Activated B cell treated with CpG ODN at 0.5 μM for 24 hours (primary cell): ENCODE data around the gene GRM7. TPM values are rescaled to one million over a fixed set of nuclear protein-coding genes. Genes with fewer than 3 reads are reported as not detected.

Experiments
- ATAC-seq: fragments of 200-7000 bp; cut with Tn5 transposase; one replicate; pipeline ENCODE4 v1.10.0; 2021; ENCODE audit warnings: low read depth, mild to moderate bottlenecking, moderate library complexity
- CTCF ChIA-PET: fragments of 350-600 bp; sonication (Branson Sonifier 250); formaldehyde crosslinking; loops from one replicate; lab custom pipeline; 2021; ENCODE audit warnings: antibody characterized with exemption; lab: Charles Lee
- POLR2A ChIA-PET: fragments of 350-600 bp; sonication (Branson Sonifier 250); formaldehyde crosslinking; loops from one replicate; lab custom pipeline; 2021; ENCODE audit warnings: antibody characterized with exemption; lab: Charles Lee
- DNase-seq: peaks from one replicate; pipeline ENCODE4 v3.0.0; 2022
- H3K27ac Mint-ChIP-seq: one replicate; pipeline ENCODE4 v1.8.0; 2020; ENCODE audit warnings: mixed read lengths
- H3K27me3 Mint-ChIP-seq: one replicate; pipeline ENCODE4 v1.8.0; 2021; ENCODE audit warnings: mixed read lengths
- H3K36me3 Mint-ChIP-seq: one replicate; pipeline ENCODE4 v1.8.0; 2021; ENCODE audit warnings: low read depth, mixed read lengths
- H3K4me1 Mint-ChIP-seq: one replicate; pipeline ENCODE4 v1.8.0; 2021; ENCODE audit warnings: mixed read lengths
- H3K4me3 Mint-ChIP-seq: one replicate; pipeline ENCODE4 v1.8.0; 2020; ENCODE audit warnings: mild to moderate bottlenecking, mixed read lengths
- H3K9me3 Mint-ChIP-seq: one replicate; pipeline ENCODE4 v1.8.0; 2020; ENCODE audit warnings: mixed read lengths
- intact Hi-C: fragments of 100-400 bp; cut with micrococcal nuclease; formaldehyde crosslinking; loops from one replicate; pipeline ENCODE4 v1.15.1; 2024
- total RNA-seq: library from RNA; stranded (reverse); gene quantifications from 2 replicates; pipeline ENCODE4 v1.2.3, GENCODE V29; 2022
- TF ChIP-seq, protein P1 (sequence below): fragments of 200-600 bp; IDR thresholded peaks from one replicate; pipeline ENCODE4 v1.8.0; 2022; ENCODE audit warnings: antibody characterized with exemption, mild to moderate bottlenecking

GRM7 gene
- total RNA-seq, 1 donor from 2014 or later, result not detected

DNA sequence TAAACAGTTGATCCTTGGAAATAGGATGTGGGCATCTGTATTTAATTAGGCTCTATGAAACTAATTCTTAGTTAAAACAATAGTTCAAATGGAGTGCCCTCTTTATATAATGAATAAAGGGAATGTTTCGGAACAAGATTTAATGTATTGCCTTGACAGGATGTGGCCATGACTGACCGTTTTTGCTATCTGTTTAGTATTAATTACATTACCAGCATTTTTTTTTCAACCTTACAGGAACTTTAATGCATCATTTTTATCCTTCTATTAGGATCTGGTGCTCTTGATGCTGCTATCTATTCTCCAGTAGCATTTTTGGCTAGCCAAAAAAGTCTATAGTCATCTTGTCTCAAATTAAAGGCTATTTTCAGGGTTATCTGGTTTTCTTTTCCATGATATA is 340.9 kb downstream of the GRM7 start:
- H3K36me3 Mint-ChIP-seq, result no peaks in the 10 kb centered on the region
- no peak for DNase-seq
- no peak for ATAC-seq
- H3K27ac Mint-ChIP-seq, result no peak overlapping the region
- no peaks in the 10 kb centered on the region for H3K9me3 Mint-ChIP-seq
- H3K4me1 Mint-ChIP-seq, result no peaks in the 10 kb centered on the region
- no peaks in the 10 kb centered on the region for H3K27me3 Mint-ChIP-seq
- TF ChIP-seq, protein P1, sequence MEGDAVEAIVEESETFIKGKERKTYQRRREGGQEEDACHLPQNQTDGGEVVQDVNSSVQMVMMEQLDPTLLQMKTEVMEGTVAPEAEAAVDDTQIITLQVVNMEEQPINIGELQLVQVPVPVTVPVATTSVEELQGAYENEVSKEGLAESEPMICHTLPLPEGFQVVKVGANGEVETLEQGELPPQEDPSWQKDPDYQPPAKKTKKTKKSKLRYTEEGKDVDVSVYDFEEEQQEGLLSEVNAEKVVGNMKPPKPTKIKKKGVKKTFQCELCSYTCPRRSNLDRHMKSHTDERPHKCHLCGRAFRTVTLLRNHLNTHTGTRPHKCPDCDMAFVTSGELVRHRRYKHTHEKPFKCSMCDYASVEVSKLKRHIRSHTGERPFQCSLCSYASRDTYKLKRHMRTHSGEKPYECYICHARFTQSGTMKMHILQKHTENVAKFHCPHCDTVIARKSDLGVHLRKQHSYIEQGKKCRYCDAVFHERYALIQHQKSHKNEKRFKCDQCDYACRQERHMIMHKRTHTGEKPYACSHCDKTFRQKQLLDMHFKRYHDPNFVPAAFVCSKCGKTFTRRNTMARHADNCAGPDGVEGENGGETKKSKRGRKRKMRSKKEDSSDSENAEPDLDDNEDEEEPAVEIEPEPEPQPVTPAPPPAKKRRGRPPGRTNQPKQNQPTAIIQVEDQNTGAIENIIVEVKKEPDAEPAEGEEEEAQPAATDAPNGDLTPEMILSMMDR, result no peak
- CTCF ChIA-PET, result no interaction called here
- POLR2A ChIA-PET, result no interaction called here
- H3K4me3 Mint-ChIP-seq, result no peak overlapping the region
- intact Hi-C loops, result no loop called here

- no peak overlapping the region for H3K4me3 Mint-ChIP-seq
- no peaks in the 10 kb centered on the region for H3K27me3 Mint-ChIP-seq
- ATAC-seq (no peak), DNase-seq (no peak)
- H3K4me1 Mint-ChIP-seq, result no peaks in the 10 kb centered on the region
- H3K36me3 Mint-ChIP-seq, result no peaks in the 10 kb centered on the region
- TF ChIP-seq, protein P1, result no peak
- H3K9me3 Mint-ChIP-seq, result no peaks in the 10 kb centered on the region
- ChIA-PET CTCF (no interaction called here), POLR2A (interaction anchor here (0.7 kb wide), 1 partner anchor 20 kb away, joined by 4 read pairs; no protein-coding TSS in a partner anchor)
- H3K27ac Mint-ChIP-seq, result no peak overlapping the region
- intact Hi-C loops, result no loop called here
Observed at GRCh38 chr3:7203969-7204847, 343.3 kb downstream of the GRM7 start.

GRCh38 chr3:7204848-7205156 is 343.9 kb downstream of the GRM7 start:
- POLR2A ChIA-PET, result no interaction called here
- no peaks in the 10 kb centered on the region for H3K36me3 Mint-ChIP-seq
- CTCF ChIA-PET, result no interaction called here

DNA sequence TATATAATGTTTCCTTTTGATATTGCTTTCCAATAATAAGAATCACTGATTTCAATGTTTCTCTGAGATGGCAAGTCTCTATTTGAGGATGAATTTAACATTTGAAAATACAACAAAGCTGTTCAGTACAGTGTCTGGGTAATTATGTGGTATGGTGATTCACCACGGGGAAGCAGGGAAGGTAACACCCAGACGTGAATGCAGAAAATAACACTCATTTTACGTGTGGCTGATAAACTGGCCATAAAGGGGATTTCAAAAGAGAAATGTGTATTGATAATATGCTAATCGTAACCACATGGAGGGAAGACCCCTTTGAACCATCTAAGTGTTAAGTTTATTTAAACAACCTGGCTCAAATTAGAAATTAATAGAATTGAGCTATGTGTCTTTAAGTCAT is 344.6 kb downstream of the GRM7 start:
- TF ChIP-seq, protein P1, result no peak
- H3K4me3 Mint-ChIP-seq, result peak overlapping the region; percentile 47

More at GRCh38 chr3:7204848-7205156, 343.9 kb downstream of the GRM7 start:
- Mint-ChIP-seq H3K9me3 (no peaks in the 10 kb centered on the region), H3K4me1 (no peaks in the 10 kb centered on the region), H3K27me3 (no peaks in the 10 kb centered on the region), H3K27ac (no peak overlapping the region), H3K4me3 (no peak overlapping the region)
- no peak for ATAC-seq
- intact Hi-C loops, result no loop called here
- TF ChIP-seq, protein P1, result no peak
- DNase-seq, result no peak

DNA sequence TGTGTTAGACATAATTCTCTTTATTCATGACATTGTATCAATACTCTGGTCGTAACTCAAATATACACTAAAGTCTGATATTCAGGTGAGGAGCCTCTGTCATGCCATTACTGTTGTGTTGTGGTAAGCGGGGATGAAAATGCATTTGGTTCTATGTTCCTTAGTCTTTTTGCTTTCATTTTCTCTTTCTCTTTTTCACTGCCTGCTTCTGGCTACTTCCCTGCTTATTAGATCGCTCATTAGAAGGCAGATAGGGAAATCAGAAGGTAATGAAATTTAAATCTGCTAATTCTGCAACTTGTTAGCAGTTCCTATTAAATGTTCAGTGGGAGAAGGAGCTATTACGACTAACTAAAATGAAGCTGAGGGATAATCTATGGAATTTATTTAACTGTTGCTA is 345.0 kb downstream of the GRM7 start:
- peak overlapping the region; percentile 47 for H3K4me3 Mint-ChIP-seq
- TF ChIP-seq, protein P1, result no peak
- intact Hi-C loops, result no loop called here
- POLR2A ChIA-PET, result no interaction called here
- DNase-seq, result no peak
- H3K4me1 Mint-ChIP-seq, result no peaks in the 10 kb centered on the region
- H3K27ac Mint-ChIP-seq, result no peak overlapping the region
- no peaks in the 10 kb centered on the region for H3K9me3 Mint-ChIP-seq
- no peaks in the 10 kb centered on the region for H3K36me3 Mint-ChIP-seq
- ATAC-seq, result no peak
- no peaks in the 10 kb centered on the region for H3K27me3 Mint-ChIP-seq
- CTCF ChIA-PET, result no interaction called here

More for the DNA sequence above, 344.6 kb downstream of the GRM7 start:
- Mint-ChIP-seq H3K4me1 (no peaks in the 10 kb centered on the region), H3K9me3 (no peaks in the 10 kb centered on the region), H3K27me3 (no peaks in the 10 kb centered on the region), H3K36me3 (no peaks in the 10 kb centered on the region), H3K27ac (no peak overlapping the region)
- ATAC-seq (no peak), DNase-seq (no peak)
- POLR2A ChIA-PET, result no interaction called here
- CTCF ChIA-PET, result no interaction called here
- intact Hi-C loops, result no loop called here
